Naive thymus-derived CD8-positive, alpha-beta T cell (primary cell): ENCODE measurements around the gene COPG1. TPM values are rescaled to one million over a fixed set of nuclear protein-coding genes. Genes with fewer than 3 reads are reported as not detected.
A peak's percentile ranks its signal among the peaks of the same experiment; 100 is the strongest.

Experiments
- ATAC-seq, 2 donors: fragments of 150-1000 bp; cut with Tn5 transposase in 1 of 2; sonication (Bioruptor Pico), chemical (Tn5 transposase) in 1 of 2; 1 replicate in 1 of 2; 2 replicates in 1 of 2; pipeline ENCODE4 v1.10.0; 2021; ENCODE audit warnings: mild to moderate bottlenecking in 2 of 2, moderate library complexity in 2 of 2
- POLR2A ChIA-PET: fragments of 350-600 bp; sonication (Branson Sonifier 250); formaldehyde crosslinking; loops from one replicate; lab custom pipeline; 2021; ENCODE audit warnings: antibody characterized with exemption; lab: Charles Lee
- DNase-seq, 10 donors: peaks; one replicate each; pipeline versions ENCODE4 v3.0.0 to v3.0.0-alpha.2; 2020 to 2022
- H3K27ac Mint-ChIP-seq, 10 donors: one replicate each; pipeline ENCODE4 v1.8.0; 2020 to 2022; ENCODE audit warnings: mild to moderate bottlenecking in 10 of 10, mixed read lengths in 10 of 10, moderate library complexity in 4 of 10, inconsistent platforms in 1 of 10
- H3K27me3 Mint-ChIP-seq, 5 donors: one replicate each; pipeline ENCODE4 v1.8.0; 2021 to 2022; ENCODE audit warnings: mixed read lengths in 5 of 5
- H3K36me3 Mint-ChIP-seq, 3 donors: one replicate each; pipeline ENCODE4 v1.8.0; 2020 to 2022; ENCODE audit warnings: mixed read lengths in 3 of 3, mild to moderate bottlenecking in 2 of 3, inconsistent platforms in 1 of 3
- H3K4me1 Mint-ChIP-seq, 4 donors: one replicate each; pipeline ENCODE4 v1.8.0; 2021 to 2022; ENCODE audit warnings: mixed read lengths in 4 of 4
- H3K4me3 Mint-ChIP-seq, 10 donors: one replicate each; pipeline ENCODE4 v1.8.0; 2020 to 2022; ENCODE audit warnings: mild to moderate bottlenecking in 10 of 10, mixed read lengths in 10 of 10, moderate library complexity in 6 of 10, inconsistent platforms in 1 of 10
- H3K9me3 Mint-ChIP-seq, 9 donors: one replicate each; pipeline ENCODE4 v1.8.0; 2020 to 2022; ENCODE audit warnings: mixed read lengths in 9 of 9, mild to moderate bottlenecking in 3 of 9, inconsistent platforms in 1 of 9, moderate library complexity in 1 of 9
- polyA plus RNA-seq, 3 donors: library from polyadenylated mRNA; unstranded; fragments of 300-500 nt; fragmentation: Illumina TruSeq; gene quantifications; one replicate each; pipeline ENCODE4 v1.2.3, GENCODE V29; 2021
- total RNA-seq, 8 experiments: library from RNA in 2 of 8; stranded (reverse) in 2 of 8; gene quantifications; one replicate each; pipeline ENCODE4 v1.2.3 and lab custom pipeline; 2021 to 2026

Gene COPG1
- total and polyA plus RNA-seq, 5 experiments from 2014 or later, result 54.0 to 113 (median 75.5) TPM

- Mint-ChIP-seq H3K27ac (peak overlapping the region in 3 of 10 donors; percentile 43 to 57 (median 46)), H3K9me3 (no peaks in the 10 kb centered on the region), H3K4me3 (no peak overlapping the region), H3K36me3 (no peaks in the 10 kb centered on the region), H3K4me1 (peaks cover 9 to 66% (median 21%) of the 10 kb centered on the region in 4 donors), H3K27me3 (peaks cover 0 to 4% (median 0%) of the 10 kb centered on the region in 5 donors)
- POLR2A ChIA-PET, result interaction anchor here (0.6 to 1.1 kb wide), 2 partner anchors 21 to 39 kb away, joined by 3 to 5 read pairs; no protein-coding TSS in a partner anchor
- ATAC-seq, result no peak
- DNase-seq, result no peak
These were observed 20.4 kb upstream of the COPG1 start for GRCh38 chr3:129228891-129229585.

- Mint-ChIP-seq H3K4me1 (peaks cover 5 to 68% (median 17%) of the 10 kb centered on the region in 4 donors), H3K27ac (peak overlapping the region in 3 of 10 donors; percentile 46 to 53 (median 47)), H3K9me3 (no peaks in the 10 kb centered on the region), H3K36me3 (no peaks in the 10 kb centered on the region), H3K27me3 (peaks cover 0 to 4% (median 2%) of the 10 kb centered on the region in 5 donors), H3K4me3 (peak overlapping the region in 1 of 10 donors; percentile 19)
- POLR2A ChIA-PET, result no interaction called here
- ATAC-seq (no peak), DNase-seq (no peak)
These were observed 18.9 kb upstream of the COPG1 start for GRCh38 chr3:129230311-129231019.

DNA sequence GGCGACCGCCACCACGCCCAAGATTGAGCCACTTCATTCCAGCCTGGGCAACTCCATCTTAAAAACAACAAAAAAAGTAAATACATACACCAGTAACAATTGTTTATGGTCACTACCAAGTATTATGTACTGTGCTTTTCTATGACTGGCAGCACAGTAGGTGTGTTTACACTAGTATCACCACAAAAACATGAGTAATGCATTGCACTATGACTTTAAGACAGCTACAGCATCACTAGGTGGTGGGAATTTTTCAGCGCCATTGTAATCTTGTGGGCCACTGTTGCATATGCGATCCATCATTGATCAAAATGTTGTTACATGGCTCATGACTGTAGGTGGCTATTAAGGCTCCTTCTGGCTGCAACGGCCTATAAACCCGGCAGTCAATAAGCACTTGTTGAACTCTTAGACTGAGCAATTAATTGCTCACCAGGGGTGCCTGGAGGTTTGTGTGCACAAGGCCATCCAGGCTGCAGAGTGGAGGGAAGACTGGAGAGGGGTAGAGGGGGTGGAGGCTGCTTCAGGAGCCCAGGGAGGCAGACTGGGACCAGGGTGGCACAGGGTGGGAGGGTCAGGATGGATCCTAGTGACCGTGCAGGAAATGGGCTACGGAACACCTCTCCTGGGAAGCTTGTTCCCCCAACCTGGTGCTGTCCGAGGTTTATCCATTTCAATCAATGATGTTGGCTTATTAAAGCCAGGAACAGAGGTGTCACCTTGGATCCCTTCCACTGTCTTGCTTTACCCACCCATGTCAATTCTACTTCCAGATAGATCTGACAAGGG, 17.9 kb upstream of the COPG1 start:
- Mint-ChIP-seq H3K27ac (no peak overlapping the region), H3K9me3 (no peaks in the 10 kb centered on the region), H3K4me1 (peaks cover 5 to 63% (median 14%) of the 10 kb centered on the region in 4 donors), H3K4me3 (no peak overlapping the region), H3K36me3 (no peaks in the 10 kb centered on the region), H3K27me3 (peaks cover 0 to 4% (median 2%) of the 10 kb centered on the region in 5 donors)
- DNase-seq (no peak), ATAC-seq (no peak)
- POLR2A ChIA-PET, result no interaction called here

DNA sequence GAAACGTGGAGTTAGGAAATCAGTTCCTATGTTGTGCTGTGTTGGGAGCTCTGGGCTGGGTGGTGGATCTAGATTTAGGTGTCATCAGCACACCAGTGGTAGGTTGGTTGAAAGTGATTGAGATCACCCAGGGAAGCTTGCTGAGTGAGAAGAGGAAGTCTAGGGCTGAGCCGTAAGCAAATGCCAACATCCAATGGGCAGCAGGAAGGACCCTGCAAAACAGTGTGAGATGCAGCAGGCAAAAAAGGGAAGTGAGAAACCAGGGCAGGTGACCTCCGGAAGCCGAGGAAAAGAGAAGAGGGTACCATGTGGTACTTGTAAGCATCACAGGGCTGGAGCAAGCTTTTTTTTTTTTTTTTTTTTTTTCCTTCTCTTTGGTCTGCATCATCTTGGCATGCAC, 15.9 kb upstream of the COPG1 start:
- ATAC-seq (peak; percentile 30 to 82), DNase-seq (peak in 1 of 10 donors; percentile 46)
- peaks cover 5 to 57% (median 12%) of the 10 kb centered on the region in 4 donors for H3K4me1 Mint-ChIP-seq
- POLR2A ChIA-PET, result interaction anchor here (0.6 kb wide), 1 partner anchor 264 kb away, joined by 4 read pairs; no protein-coding TSS in a partner anchor
- H3K9me3 Mint-ChIP-seq, result no peaks in the 10 kb centered on the region
- peaks cover 0 to 4% (median 2%) of the 10 kb centered on the region in 5 donors for H3K27me3 Mint-ChIP-seq
- peak overlapping the region in 3 of 10 donors; percentile 35 to 50 (median 44) for H3K4me3 Mint-ChIP-seq
- peak overlapping the region in 4 of 10 donors; percentile 5 to 64 (median 15) for H3K27ac Mint-ChIP-seq
- H3K36me3 Mint-ChIP-seq, result no peaks in the 10 kb centered on the region

DNA sequence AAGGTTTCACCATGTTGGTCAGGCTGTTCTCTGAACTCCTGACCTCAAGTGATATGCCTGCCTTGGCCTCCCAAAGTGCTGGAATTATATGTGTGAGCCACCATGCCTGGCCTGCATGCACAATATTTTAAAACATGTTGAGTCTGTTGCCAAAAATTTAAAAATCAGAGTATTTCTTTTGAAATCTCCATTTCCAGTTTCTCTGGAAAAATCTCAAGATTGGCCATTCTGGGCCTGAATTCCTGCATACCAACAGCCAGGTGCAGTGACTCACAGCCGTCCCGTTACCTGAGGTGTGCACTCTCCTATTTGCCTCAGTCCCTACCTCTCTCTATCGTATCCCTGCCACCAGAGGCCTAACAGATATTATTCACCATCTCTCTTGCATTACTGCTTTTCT, 15.0 kb upstream of the COPG1 start:
- H3K36me3 Mint-ChIP-seq, result no peaks in the 10 kb centered on the region
- no peaks in the 10 kb centered on the region for H3K9me3 Mint-ChIP-seq
- ATAC-seq (no peak), DNase-seq (no peak)
- no peak overlapping the region for H3K4me3 Mint-ChIP-seq
- H3K27me3 Mint-ChIP-seq, result peaks cover 0 to 8% (median 2%) of the 10 kb centered on the region in 5 donors
- no peak overlapping the region for H3K27ac Mint-ChIP-seq
- H3K4me1 Mint-ChIP-seq, result peaks cover 8 to 56% (median 10%) of the 10 kb centered on the region in 4 donors
- POLR2A ChIA-PET, result interaction anchor here (0.7 kb wide), 1 partner anchor 1672 kb away, joined by 3 read pairs; no protein-coding TSS in a partner anchor

DNA sequence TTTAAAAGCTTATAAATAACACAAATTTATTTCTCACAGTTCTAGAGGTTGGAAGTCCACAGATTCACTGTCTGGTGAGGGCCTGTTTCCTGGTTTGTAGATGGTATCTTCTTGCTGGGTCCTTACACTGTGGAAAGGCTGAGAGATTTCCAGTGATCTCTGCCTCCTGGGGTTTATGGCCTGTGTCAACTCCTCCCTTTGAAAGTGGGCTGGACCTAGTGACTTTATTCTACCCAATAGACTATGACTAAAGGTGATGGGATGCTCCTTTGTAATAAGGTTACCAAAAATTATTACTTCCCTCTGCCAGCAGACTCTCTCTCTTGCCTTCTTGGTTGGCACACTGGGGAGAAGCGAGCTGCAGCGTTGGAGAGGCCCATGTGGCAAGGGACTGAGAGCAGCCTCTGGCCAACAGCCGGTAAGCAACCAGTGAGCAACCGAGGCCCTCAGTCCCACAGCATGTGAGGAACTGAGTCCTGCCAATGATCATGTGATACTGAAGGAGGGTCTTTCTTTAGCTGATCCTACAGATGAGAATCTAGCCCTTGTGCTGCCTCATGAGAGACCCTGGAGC, 14.0 kb upstream of the COPG1 start:
- H3K9me3 Mint-ChIP-seq, result no peaks in the 10 kb centered on the region
- DNase-seq (no peak), ATAC-seq (no peak)
- no peaks in the 10 kb centered on the region for H3K36me3 Mint-ChIP-seq
- H3K27ac Mint-ChIP-seq, result no peak overlapping the region
- H3K4me3 Mint-ChIP-seq, result no peak overlapping the region
- peaks cover 0 to 8% (median 2%) of the 10 kb centered on the region in 5 donors for H3K27me3 Mint-ChIP-seq
- peaks cover 8 to 56% (median 11%) of the 10 kb centered on the region in 4 donors for H3K4me1 Mint-ChIP-seq
- POLR2A ChIA-PET, result no interaction called here

GRCh38 chr3:129238945-129239705, 10.3 kb upstream of the COPG1 start:
- ATAC-seq (no peak), DNase-seq (no peak)
- H3K27me3 Mint-ChIP-seq, result peaks cover 0 to 4% (median 0%) of the 10 kb centered on the region in 5 donors
- no peaks in the 10 kb centered on the region for H3K36me3 Mint-ChIP-seq
- POLR2A ChIA-PET, result no interaction called here
- H3K9me3 Mint-ChIP-seq, result no peaks in the 10 kb centered on the region
- peak overlapping the region in 1 of 10 donors; percentile 53 for H3K27ac Mint-ChIP-seq
- H3K4me1 Mint-ChIP-seq, result peaks cover 0 to 35% (median 6%) of the 10 kb centered on the region in 4 donors
- peak overlapping the region in 1 of 10 donors; percentile 5 for H3K4me3 Mint-ChIP-seq

DNA sequence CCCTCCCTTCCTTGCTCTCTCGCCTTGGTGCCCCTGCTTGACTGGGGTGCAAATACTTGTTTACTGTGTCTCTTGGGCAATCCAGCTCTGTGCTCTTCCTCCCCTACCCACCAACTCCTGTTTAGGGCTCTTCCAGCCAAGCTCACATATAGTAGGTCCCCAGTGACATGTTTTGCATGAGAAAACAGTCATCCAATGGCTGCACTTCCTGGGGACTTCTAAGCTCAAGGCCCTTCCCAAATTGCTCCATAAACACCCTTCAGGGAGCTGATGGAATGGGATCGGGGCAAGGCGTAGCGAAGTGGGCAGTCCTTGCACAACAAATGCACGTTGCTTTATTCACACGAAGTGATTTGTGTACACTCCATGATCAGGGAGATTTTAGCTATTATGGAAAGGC, 9.4 kb upstream of the COPG1 start:
- H3K27ac Mint-ChIP-seq, result peak overlapping the region in 1 of 10 donors; percentile 32

GRCh38 chr3:129240436-129240835, 9.0 kb upstream of the COPG1 start:
- POLR2A ChIA-PET, result interaction anchor here (0.7 to 1.2 kb wide), 2 partner anchors 9 to 104 kb away, joined by 3 to 5 read pairs; partner anchors contain the start of gene COPG1
- peaks cover 2 to 24% (median 6%) of the 10 kb centered on the region in 4 donors for H3K4me1 Mint-ChIP-seq
- peak overlapping the region in 1 of 10 donors; percentile 32 for H3K27ac Mint-ChIP-seq
- H3K27me3 Mint-ChIP-seq, result peaks cover 0 to 4% (median 0%) of the 10 kb centered on the region in 5 donors
- H3K9me3 Mint-ChIP-seq, result no peaks in the 10 kb centered on the region
- DNase-seq (no peak), ATAC-seq (no peak)
- H3K36me3 Mint-ChIP-seq, result no peaks in the 10 kb centered on the region
- H3K4me3 Mint-ChIP-seq, result no peak overlapping the region

More for the DNA sequence above, 9.4 kb upstream of the COPG1 start:
- Mint-ChIP-seq H3K36me3 (no peaks in the 10 kb centered on the region), H3K4me3 (peak overlapping the region in 1 of 10 donors; percentile 32), H3K4me1 (peaks cover 0 to 27% (median 4%) of the 10 kb centered on the region in 4 donors), H3K9me3 (no peaks in the 10 kb centered on the region), H3K27me3 (peaks cover 0 to 4% (median 0%) of the 10 kb centered on the region in 5 donors)
- POLR2A ChIA-PET, result interaction anchor here (0.7 to 1.2 kb wide), 2 partner anchors 10 to 104 kb away, joined by 3 to 5 read pairs; partner anchors contain the start of gene COPG1
- DNase-seq (no peak), ATAC-seq (no peak)

DNA sequence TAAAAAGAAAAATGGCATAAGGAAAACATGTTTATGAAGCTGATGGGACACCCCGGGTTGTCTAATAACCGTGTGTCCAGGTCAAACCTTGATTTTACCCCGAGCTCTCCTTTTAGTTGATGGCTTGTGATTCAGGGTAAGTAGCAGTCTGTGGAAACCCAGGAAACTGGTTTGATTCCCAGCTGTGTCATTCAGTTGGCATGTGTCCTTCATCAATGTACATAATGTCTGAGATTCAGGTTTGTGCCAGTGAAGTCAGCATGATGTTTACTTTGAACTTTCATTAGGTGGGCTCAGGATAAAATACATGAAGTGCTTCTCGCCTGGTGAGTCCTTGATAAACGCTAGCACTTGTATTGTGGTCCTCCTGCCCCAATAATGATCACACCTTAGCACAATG, 4.3 kb upstream of the COPG1 start:
- H3K4me1 Mint-ChIP-seq, result peaks cover 14 to 30% (median 28%) of the 10 kb centered on the region in 4 donors
- no peaks in the 10 kb centered on the region for H3K9me3 Mint-ChIP-seq
- H3K4me3 Mint-ChIP-seq, result no peak overlapping the region
- H3K27ac Mint-ChIP-seq, result no peak overlapping the region
- H3K27me3 Mint-ChIP-seq, result no peaks in the 10 kb centered on the region
- H3K36me3 Mint-ChIP-seq, result no peaks in the 10 kb centered on the region
- ATAC-seq (no peak), DNase-seq (peak in 1 of 10 donors; percentile 1)
- POLR2A ChIA-PET, result interaction anchor here (0.5 to 2.0 kb wide), 7 partner anchors 33 to 275 kb away, joined by 3 to 7 read pairs (median 3); partner anchors contain the start of gene HMCES
